H9 (cell line): ENCODE measurements around the gene GPR153. TPM values are rescaled to one million over a fixed set of nuclear protein-coding genes. Genes with fewer than 3 reads are reported as not detected.

ENCODE experiments used
- DNase-seq: peaks from one replicate; pipeline ENCODE4 v3.0.0-alpha.2; 2017
- H2AFZ ChIP-seq: one replicate; pipeline ENCODE4 v1.6.1; 2013; ENCODE audit warnings: mild to moderate bottlenecking, low read length, control low read depth, moderate library complexity
- H2AK5ac ChIP-seq: 2 replicates; pipeline ENCODE4 v1.6.1; 2013; ENCODE audit warnings: low read length, control low read depth, mixed read lengths; ENCODE audit not compliant: insufficient read length
- H2BK120ac ChIP-seq: one replicate; pipeline ENCODE4 v1.6.1; 2013; ENCODE audit warnings: low read depth, mild to moderate bottlenecking, low read length, control low read depth, inconsistent platforms; ENCODE audit not compliant: poor library complexity, severe bottlenecking
- H2BK12ac ChIP-seq: 2 replicates; pipeline ENCODE4 v1.6.1; 2013; ENCODE audit warnings: low read length, control low read depth, mixed read lengths, low read depth; ENCODE audit not compliant: insufficient read length
- H2BK15ac ChIP-seq: 2 replicates; pipeline ENCODE4 v1.6.1; 2013; ENCODE audit warnings: low read depth, low read length, control low read depth
- H2BK20ac ChIP-seq: one replicate; pipeline ENCODE4 v1.6.1; 2013; ENCODE audit warnings: low read depth, mild to moderate bottlenecking, low read length, control low read depth, inconsistent platforms; ENCODE audit not compliant: poor library complexity, severe bottlenecking
- H2BK5ac ChIP-seq: 2 replicates; pipeline ENCODE4 v1.6.1; 2013; ENCODE audit warnings: low read length, control low read depth, mixed read lengths; ENCODE audit not compliant: insufficient read length
- H3K14ac ChIP-seq: 2 replicates; pipeline ENCODE4 v1.6.1; 2013; ENCODE audit warnings: low read length, control low read depth; ENCODE audit not compliant: insufficient read depth
- H3K18ac ChIP-seq: 2 replicates; pipeline ENCODE4 v1.6.1; 2013; ENCODE audit warnings: low read depth, mild to moderate bottlenecking, mixed read lengths, low read length, control low read depth; ENCODE audit not compliant: insufficient read length
- H3K23ac ChIP-seq: 2 replicates; pipeline ENCODE4 v1.6.1; 2013; ENCODE audit warnings: low read length, control low read depth, mixed read lengths, low read depth; ENCODE audit not compliant: insufficient read length
- H3K23me2 ChIP-seq: 2 replicates; pipeline ENCODE4 v1.6.1; 2013; ENCODE audit warnings: low read depth, mild to moderate bottlenecking, mixed read lengths, low read length, control low read depth; ENCODE audit not compliant: insufficient read length, poor library complexity, severe bottlenecking
- H3K27ac ChIP-seq: 2 replicates; pipeline ENCODE4 v1.5.1; 2013; ENCODE audit warnings: low read length, control low read depth, mixed read lengths, low read depth; ENCODE audit not compliant: insufficient read length
- H3K27me3 ChIP-seq: 2 replicates; pipeline ENCODE4 v1.6.1; 2013; ENCODE audit warnings: low read length, control low read depth, inconsistent platforms; ENCODE audit not compliant: insufficient read depth
- H3K4ac ChIP-seq: 2 replicates; pipeline ENCODE4 v1.6.1; 2013; ENCODE audit warnings: low read depth, mild to moderate bottlenecking, control low read depth, inconsistent platforms, low read length, moderate library complexity
- H3K4me1 ChIP-seq: 2 replicates; pipeline ENCODE4 v1.6.1; 2013; ENCODE audit warnings: low read length, control low read depth, inconsistent platforms; ENCODE audit not compliant: insufficient read depth
- H3K4me2 ChIP-seq: 2 replicates; pipeline ENCODE4 v1.6.1; 2013; ENCODE audit warnings: low read length, control low read depth, mixed read lengths; ENCODE audit not compliant: insufficient read length, insufficient read depth
- H3K56ac ChIP-seq: 2 replicates; pipeline ENCODE4 v1.6.1; 2013; ENCODE audit warnings: low read depth, mild to moderate bottlenecking, mixed read lengths, low read length, control low read depth; ENCODE audit not compliant: insufficient read length
- H3K79me1 ChIP-seq: 2 replicates; pipeline ENCODE4 v1.6.1; 2013; ENCODE audit warnings: low read depth, mild to moderate bottlenecking, moderate library complexity, low read length, control low read depth, inconsistent platforms; ENCODE audit not compliant: insufficient read depth, poor library complexity, severe bottlenecking
- H3K79me2 ChIP-seq: 2 replicates; pipeline ENCODE4 v1.6.1; 2013; ENCODE audit warnings: low read length, control low read depth, inconsistent platforms; ENCODE audit not compliant: insufficient read depth
- H3K9ac ChIP-seq: 2 replicates; pipeline ENCODE4 v1.6.1; 2013; ENCODE audit warnings: low read length, control low read depth, mixed read lengths; ENCODE audit not compliant: insufficient read length; ENCODE audit errors: extremely low read depth
- H3K9me3 ChIP-seq: one replicate; pipeline ENCODE4 v1.6.1; 2013; ENCODE audit warnings: low read depth, low read length, inconsistent platforms; ENCODE audit not compliant: control insufficient read depth
- H3T11ph ChIP-seq: one replicate; pipeline ENCODE4 v1.6.1; 2013; ENCODE audit warnings: mild to moderate bottlenecking, low read length, control low read depth, inconsistent platforms
- H4K20me1 ChIP-seq: one replicate; pipeline ENCODE4 v1.6.1; 2013; ENCODE audit not compliant: control insufficient read depth, insufficient read length, insufficient read depth
- H4K5ac ChIP-seq: 2 replicates; pipeline ENCODE4 v1.6.1; 2013; ENCODE audit warnings: low read depth, mild to moderate bottlenecking, mixed read lengths, low read length, control low read depth; ENCODE audit not compliant: insufficient read length
- H4K8ac ChIP-seq: replicated peaks from 2 replicates; pipeline ENCODE4 v1.6.1; 2013; ENCODE audit warnings: low read length, control low read depth, mixed read lengths, low read depth; ENCODE audit not compliant: insufficient read length
- H4K91ac ChIP-seq: 2 replicates; pipeline ENCODE4 v1.6.1; 2013; ENCODE audit warnings: low read depth, mild to moderate bottlenecking, moderate library complexity, mixed read lengths, low read length, control low read depth; ENCODE audit not compliant: insufficient read length
- H3K27ac Mint-ChIP-seq, 3 experiments: 2 replicates in 2 of 3; 3 replicates in 1 of 3; pipeline ENCODE4 v1.8.0; 2020 to 2021; ENCODE audit warnings: mixed read lengths in 3 of 3, mild to moderate bottlenecking in 1 of 3, moderate library complexity in 1 of 3
- H3K27me3 Mint-ChIP-seq: 2 replicates; pipeline ENCODE4 v1.8.0; 2021; ENCODE audit warnings: low read depth, mild to moderate bottlenecking, moderate library complexity, mixed read lengths
- H3K36me3 Mint-ChIP-seq, 3 experiments: 2 replicates in 2 of 3; 3 replicates in 1 of 3; pipeline ENCODE4 v1.8.0; 2020 to 2021; ENCODE audit warnings: low read depth in 3 of 3, mixed read lengths in 3 of 3; ENCODE audit not compliant: insufficient read depth in 1 of 3
- H3K4me1 Mint-ChIP-seq, 2 experiments: 2 replicates each; pipeline ENCODE4 v1.8.0; 2020; ENCODE audit warnings: mixed read lengths in 2 of 2
- H3K4me3 Mint-ChIP-seq, 2 experiments: 2 replicates in 1 of 2; 3 replicates in 1 of 2; pipeline ENCODE4 v1.8.0; 2020 to 2021; ENCODE audit warnings: mild to moderate bottlenecking in 2 of 2, mixed read lengths in 2 of 2, moderate library complexity in 1 of 2
- H3K9me3 Mint-ChIP-seq, 2 experiments: 2 replicates in 1 of 2; 3 replicates in 1 of 2; pipeline ENCODE4 v1.8.0; 2020; ENCODE audit warnings: mild to moderate bottlenecking in 2 of 2, mixed read lengths in 2 of 2, moderate library complexity in 1 of 2
- CTCF ChIP-seq: fragments of 200-600 bp; sonication (generic); conservative IDR thresholded peaks from 3 replicates; pipeline ENCODE4 v1.8.0; 2021; ENCODE audit warnings: antibody characterized with exemption, mild to moderate bottlenecking
- WGBS: extraction: QIAGEN DNeasy Blood & Tissue Kit; methylation state at CpG from one replicate; pipeline ENCODE4 v1.1.7; 2013; ENCODE audit warnings: missing lambda C conversion rate, low lambda C conversion rate, mixed read lengths; ENCODE audit not compliant: insufficient read length; ENCODE audit errors: extremely low coverage; 5-methylcytosine and 5-hydroxymethylcytosine counted together
- total RNA-seq: library from RNA; stranded (reverse); gene quantifications from 2 replicates; pipeline ENCODE4 v1.2.1, GENCODE V29; 2021

GPR153 gene
- total RNA-seq, 1 experiment from 2014 or later = 8.9 TPM

- H2BK20ac ChIP-seq = no peak overlapping the region
- no peak overlapping the region for H4K8ac ChIP-seq
- H3K23ac ChIP-seq = no peak overlapping the region
- no peak overlapping the region for H2BK120ac ChIP-seq
- Mint-ChIP-seq H3K4me1 (peaks cover 4 to 11% of the 10 kb centered on the region in 2 experiments; a peak in 3 of 4 replicates), H3K27me3 (peaks cover 48% of the 10 kb centered on the region), H3K27ac (no peak overlapping the region), H3K4me3 (no peak overlapping the region), H3K36me3 (peaks cover 0 to 3% (median 2%) of the 10 kb centered on the region in 3 experiments; a peak in 5 of 7 replicates), H3K9me3 (no peaks in the 10 kb centered on the region)
- H3K9ac ChIP-seq = no peak overlapping the region
- H4K5ac ChIP-seq = no peak overlapping the region
- WGBS = no CpG with 5 or more reads among the region's 8 CpGs
- H3K79me2 ChIP-seq = no peaks in the 10 kb centered on the region
- TF ChIP-seq CTCF = no peak
- H2BK5ac ChIP-seq = no peak overlapping the region
- no peaks in the 10 kb centered on the region for H3K4me1 ChIP-seq
- no peak overlapping the region for H2BK12ac ChIP-seq
- H4K91ac ChIP-seq = no peak overlapping the region
- H3K18ac ChIP-seq = no peak overlapping the region
- no peak overlapping the region for H3K4ac ChIP-seq
- no peak for DNase-seq
- H2AFZ ChIP-seq = no peak overlapping the region
- no peak overlapping the region for H3K27ac ChIP-seq
- H3K14ac ChIP-seq = no peak overlapping the region
- H3K27me3 ChIP-seq = peaks cover 7% of the 10 kb centered on the region; the same call in 1 of the 2 replicates
- H2AK5ac ChIP-seq = no peak overlapping the region
- H2BK15ac ChIP-seq = no peak overlapping the region
- H3K23me2 ChIP-seq = peaks cover 4% of the 10 kb centered on the region
- no peaks in the 10 kb centered on the region for H4K20me1 ChIP-seq
- H3T11ph ChIP-seq = no peak overlapping the region
- H3K9me3 ChIP-seq = no peaks in the 10 kb centered on the region
- no peak overlapping the region for H3K4me2 ChIP-seq
- no peak overlapping the region for H3K56ac ChIP-seq
- H3K79me1 ChIP-seq = no peaks in the 10 kb centered on the region
Observed at GRCh38 chr1:6257541-6258069, 3.3 kb downstream of the GPR153 start.
